Mucosa of stomach (tissue), 1 donor: ENCODE data around the gene ANXA5.
"Not testable (repeated sequence)": the region's sequence is repeated elsewhere in the genome, so short reads cannot be mapped to it uniquely, and the experiment has no call there.

Experiments used
- H3K27me3 ChIP-seq: one replicate; pipeline ENCODE4 v1.7.0; 2013; ENCODE audit warnings: mild to moderate bottlenecking, low read length; ENCODE audit not compliant: control insufficient read depth, insufficient read depth
- H3K36me3 ChIP-seq: one replicate; pipeline ENCODE4 v1.7.0; 2013; ENCODE audit warnings: low read length; ENCODE audit not compliant: control insufficient read depth, insufficient read depth
- H3K4me1 ChIP-seq: one replicate; pipeline ENCODE4 v1.7.0; 2013; ENCODE audit warnings: mild to moderate bottlenecking, low read length; ENCODE audit not compliant: control insufficient read depth, insufficient read depth
- H3K4me3 ChIP-seq: one replicate; pipeline ENCODE4 v1.7.0; 2013; ENCODE audit warnings: low read length
- H3K9ac ChIP-seq: one replicate; pipeline ENCODE4 v1.7.0; 2013; ENCODE audit warnings: mild to moderate bottlenecking, low read length, moderate library complexity
- H3K9me3 ChIP-seq: one replicate; pipeline ENCODE4 v1.7.0; 2013; ENCODE audit warnings: mild to moderate bottlenecking, low read length, moderate library complexity; ENCODE audit not compliant: control insufficient read depth
- donor health status: Pancreatic carcinoma.

ANXA5 gene

GRCh38 chr4:121696581-121697461, at the start of gene ANXA5:
ANXA5 (minus strand) TSS chr4:121696980; CDS start chr4:121696589, 391 bp downstream.
- H3K4me1 ChIP-seq, result peaks cover 16% of the 10 kb centered on the region
- H3K4me3 ChIP-seq, result peak within 1 kb of the TSS; percentile 61
- H3K9ac ChIP-seq, result peak within 1 kb of the TSS; percentile 86
- H3K27me3 ChIP-seq, result peaks cover 17% of the 10 kb centered on the region
- H3K9me3 ChIP-seq, result no peaks in the 10 kb centered on the region
- no peaks in the 10 kb centered on the region for H3K36me3 ChIP-seq

GRCh38 chr4:121742794-121743193, 46.0 kb upstream of the ANXA5 start:
- no peaks in the 10 kb centered on the region for H3K27me3 ChIP-seq
- no peaks in the 10 kb centered on the region for H3K36me3 ChIP-seq
- no peaks in the 10 kb centered on the region for H3K9me3 ChIP-seq
- no peaks in the 10 kb centered on the region for H3K4me1 ChIP-seq
- no peak overlapping the region for H3K9ac ChIP-seq
- H3K4me3 ChIP-seq, result no peak overlapping the region

GRCh38 chr4:121741751-121742150, 45.0 kb upstream of the ANXA5 start:
- Histone ChIP-seq H3K4me1 (no peaks in the 10 kb centered on the region), H3K4me3 (no peak overlapping the region), H3K9me3 (no peaks in the 10 kb centered on the region), H3K36me3 (no peaks in the 10 kb centered on the region), H3K9ac (no peak overlapping the region), H3K27me3 (no peaks in the 10 kb centered on the region)

GRCh38 chr4:121740796-121741409, 44.1 kb upstream of the ANXA5 start:
- Histone ChIP-seq H3K36me3 (no peaks in the 10 kb centered on the region), H3K9ac (no peak overlapping the region), H3K4me3 (no peak overlapping the region), H3K9me3 (no peaks in the 10 kb centered on the region), H3K4me1 (no peaks in the 10 kb centered on the region), H3K27me3 (no peaks in the 10 kb centered on the region)

GRCh38 chr4:121739575-121739974, 42.8 kb upstream of the ANXA5 start:
- Histone ChIP-seq H3K9ac (no peak overlapping the region), H3K36me3 (no peaks in the 10 kb centered on the region), H3K4me1 (no peaks in the 10 kb centered on the region), H3K27me3 (peaks cover 4% of the 10 kb centered on the region), H3K4me3 (no peak overlapping the region), H3K9me3 (no peaks in the 10 kb centered on the region)

- Histone ChIP-seq H3K9ac (no peak overlapping the region), H3K9me3 (no peaks in the 10 kb centered on the region), H3K4me1 (no peaks in the 10 kb centered on the region), H3K36me3 (no peaks in the 10 kb centered on the region), H3K4me3 (no peak overlapping the region), H3K27me3 (peaks cover 4% of the 10 kb centered on the region)
Measured at GRCh38 chr4:121738780-121739535, 42.2 kb upstream of the ANXA5 start.

GRCh38 chr4:121737846-121738554, 41.2 kb upstream of the ANXA5 start:
- H3K9ac ChIP-seq, result no peak overlapping the region
- no peaks in the 10 kb centered on the region for H3K36me3 ChIP-seq
- no peaks in the 10 kb centered on the region for H3K4me1 ChIP-seq
- H3K27me3 ChIP-seq, result peaks cover 4% of the 10 kb centered on the region
- H3K9me3 ChIP-seq, result no peaks in the 10 kb centered on the region
- H3K4me3 ChIP-seq, result no peak overlapping the region

GRCh38 chr4:121736735-121737351, 40.1 kb upstream of the ANXA5 start:
- Histone ChIP-seq H3K4me1 (no peaks in the 10 kb centered on the region), H3K9ac (no peak overlapping the region), H3K36me3 (no peaks in the 10 kb centered on the region), H3K27me3 (peaks cover 4% of the 10 kb centered on the region), H3K4me3 (no peak overlapping the region), H3K9me3 (no peaks in the 10 kb centered on the region)

- Histone ChIP-seq H3K4me1 (no peaks in the 10 kb centered on the region), H3K9me3 (no peaks in the 10 kb centered on the region), H3K4me3 (no peak overlapping the region), H3K27me3 (peaks cover 4% of the 10 kb centered on the region), H3K36me3 (no peaks in the 10 kb centered on the region), H3K9ac (no peak overlapping the region)
Measured at GRCh38 chr4:121734571-121734970, 37.8 kb upstream of the ANXA5 start.

- Histone ChIP-seq H3K9me3 (no peaks in the 10 kb centered on the region), H3K36me3 (no peaks in the 10 kb centered on the region), H3K9ac (no peak overlapping the region), H3K27me3 (peaks cover 4% of the 10 kb centered on the region), H3K4me1 (no peaks in the 10 kb centered on the region), H3K4me3 (no peak overlapping the region)
Measured at GRCh38 chr4:121733942-121734341, 37.2 kb upstream of the ANXA5 start.

GRCh38 chr4:121729753-121730152, 33.0 kb upstream of the ANXA5 start:
- not testable (repeated sequence) for H3K9me3 ChIP-seq, H3K9ac ChIP-seq, H3K4me3 ChIP-seq, H3K27me3 ChIP-seq, H3K36me3 ChIP-seq, H3K4me1 ChIP-seq
